ENCODE results near the gene ATP7A.

Gene ATP7A

DNA sequence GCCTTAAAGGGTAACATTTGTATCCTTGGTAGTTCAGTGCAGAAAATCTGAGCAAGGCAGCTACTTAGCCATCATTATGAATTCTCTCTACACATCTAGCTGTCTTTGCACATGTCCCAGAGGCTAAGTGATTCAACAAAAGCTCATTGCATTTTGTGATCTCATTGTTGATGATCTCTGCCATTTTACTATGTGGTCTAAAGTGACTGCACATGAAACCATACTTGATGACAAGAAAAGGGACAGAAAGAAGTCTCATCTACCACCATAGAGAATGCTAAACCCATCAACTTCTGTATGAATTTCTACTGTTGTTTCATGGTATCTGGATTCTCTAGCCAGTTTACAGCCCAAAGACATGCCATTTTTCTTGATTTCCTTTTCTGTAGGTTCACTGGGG, 187.6 kb downstream of the ATP7A start:
- no peaks in the 10 kb centered on the region for H3K79me2 ChIP-seq (ENCODE audit: insufficient read depth, low read length)
- no peaks in the 10 kb centered on the region for H3F3A ChIP-seq (ENCODE audit: insufficient read depth, low read length)
- no peaks in the 10 kb centered on the region for H3K9me3 ChIP-seq (ENCODE audit: low read length)
- no peaks in the 10 kb centered on the region for H4K20me1 ChIP-seq (ENCODE audit: insufficient read depth, low read length)
- no peaks in the 10 kb centered on the region for H3K4me1 ChIP-seq (ENCODE audit: insufficient read depth, low read length, severe bottlenecking)
- H3K27me3 ChIP-seq (ENCODE audit: insufficient read depth, low read length): no peaks in the 10 kb centered on the region
- H3K4me3 ChIP-seq (ENCODE audit: low read depth, low read length, poor library complexity, severe bottlenecking): no peak overlapping the region
- H3K36me3 ChIP-seq (ENCODE audit: insufficient read depth, low read length): no peaks in the 10 kb centered on the region
- H3K27ac ChIP-seq (ENCODE audit: low read depth, low read length, poor library complexity, severe bottlenecking): no peak overlapping the region
- no peak overlapping the region for H2AFZ ChIP-seq (ENCODE audit: low read length)
- no peak overlapping the region for H3K4me2 ChIP-seq (ENCODE audit: low read length)
- H3K9me2 ChIP-seq (ENCODE audit: low read depth, low read length): no peaks in the 10 kb centered on the region
- TF ChIP-seq, protein P1, sequence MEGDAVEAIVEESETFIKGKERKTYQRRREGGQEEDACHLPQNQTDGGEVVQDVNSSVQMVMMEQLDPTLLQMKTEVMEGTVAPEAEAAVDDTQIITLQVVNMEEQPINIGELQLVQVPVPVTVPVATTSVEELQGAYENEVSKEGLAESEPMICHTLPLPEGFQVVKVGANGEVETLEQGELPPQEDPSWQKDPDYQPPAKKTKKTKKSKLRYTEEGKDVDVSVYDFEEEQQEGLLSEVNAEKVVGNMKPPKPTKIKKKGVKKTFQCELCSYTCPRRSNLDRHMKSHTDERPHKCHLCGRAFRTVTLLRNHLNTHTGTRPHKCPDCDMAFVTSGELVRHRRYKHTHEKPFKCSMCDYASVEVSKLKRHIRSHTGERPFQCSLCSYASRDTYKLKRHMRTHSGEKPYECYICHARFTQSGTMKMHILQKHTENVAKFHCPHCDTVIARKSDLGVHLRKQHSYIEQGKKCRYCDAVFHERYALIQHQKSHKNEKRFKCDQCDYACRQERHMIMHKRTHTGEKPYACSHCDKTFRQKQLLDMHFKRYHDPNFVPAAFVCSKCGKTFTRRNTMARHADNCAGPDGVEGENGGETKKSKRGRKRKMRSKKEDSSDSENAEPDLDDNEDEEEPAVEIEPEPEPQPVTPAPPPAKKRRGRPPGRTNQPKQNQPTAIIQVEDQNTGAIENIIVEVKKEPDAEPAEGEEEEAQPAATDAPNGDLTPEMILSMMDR (IDR thresholded peaks at IDR 0.05; ENCODE audit: low read length): no peak
- no peak for TF ChIP-seq EZH2 (IDR thresholded peaks at IDR 0.05; ENCODE audit: borderline replicate concordance, low read length)
- H3K9ac ChIP-seq (ENCODE audit: low read length): no peak overlapping the region

All from OCI-LY1 (cell line).